CMK (cell line): Measurements from ENCODE around the gene LUM.

Experiments
- DNase-seq: peaks from one replicate; pipeline ENCODE4 v3.0.0-alpha.2; 2010; ENCODE audit warnings: low read depth

The LUM gene

GRCh38 chr12:91074154-91074709 is 37.1 kb downstream of the LUM start:
- no peak for DNase-seq

- no peak for DNase-seq
Observed at GRCh38 chr12:91073426-91073825, 37.9 kb downstream of the LUM start.

DNA sequence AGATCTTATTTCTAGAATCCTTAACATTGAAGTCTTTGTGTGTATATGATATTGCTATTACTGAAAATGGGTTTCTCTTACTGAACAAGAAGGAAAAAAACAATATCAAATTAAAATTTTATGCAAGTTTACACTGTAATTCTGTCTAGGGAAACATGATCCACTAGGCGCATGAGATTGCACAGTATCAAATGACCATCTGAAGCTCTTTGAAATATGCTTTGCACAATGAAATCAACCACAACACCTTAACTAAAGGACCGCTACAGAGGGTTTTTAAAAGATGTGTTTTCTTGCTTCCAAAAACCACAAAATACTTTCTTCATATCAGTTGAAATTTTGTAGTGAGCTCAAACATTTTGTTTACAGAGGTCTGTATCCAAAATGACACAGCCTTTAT is 38.4 kb downstream of the LUM start:
- no peak for DNase-seq

GRCh38 chr12:91070936-91071335 is 40.4 kb downstream of the LUM start:
- no peak for DNase-seq

GRCh38 chr12:91065396-91065795 is 45.9 kb downstream of the LUM start:
- no peak for DNase-seq

GRCh38 chr12:91064640-91065039 is 46.7 kb downstream of the LUM start:
- DNase-seq: no peak

GRCh38 chr12:91061091-91061490 is 50.2 kb downstream of the LUM start:
- DNase-seq: no peak

- no peak for DNase-seq
Observed at GRCh38 chr12:91059211-91059610, 52.1 kb downstream of the LUM start.

DNA sequence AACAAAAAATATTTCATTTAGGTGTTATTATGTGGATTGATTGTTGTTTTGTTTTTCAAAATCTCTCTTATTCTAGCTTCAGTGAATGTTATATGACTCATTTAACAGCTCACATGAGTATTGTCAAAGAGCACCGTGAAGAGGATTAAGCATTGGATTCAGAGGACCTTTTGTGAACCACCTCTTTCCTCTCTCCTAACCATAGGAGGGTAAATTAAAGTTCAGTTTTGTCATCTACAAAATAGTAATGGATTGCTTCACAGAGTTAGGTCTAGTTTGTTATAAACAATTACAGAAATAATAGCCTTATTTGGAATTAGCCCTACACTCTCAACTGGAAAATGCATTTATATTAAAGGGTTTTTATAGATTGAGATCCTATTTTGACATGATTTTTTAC is 52.5 kb downstream of the LUM start:
- no peak for DNase-seq

GRCh38 chr12:91057368-91058165 is 53.7 kb downstream of the LUM start, which contains the start of gene KERA:
KERA (minus strand) TSS chr12:91058024; CDS start chr12:91056281, 1,743 bp downstream.
- DNase-seq: no peak

- DNase-seq: no peak
Observed at GRCh38 chr12:91056488-91056887, 54.8 kb downstream of the LUM start.

GRCh38 chr12:91055976-91056375 is 55.3 kb downstream of the LUM start:
- DNase-seq: no peak

- DNase-seq: no peak
Observed at GRCh38 chr12:91053951-91054715, 57.2 kb downstream of the LUM start.
